ENCODE measurements around the gene SMARCA2.

Gene SMARCA2

GRCh38 chr9:1996156-1996555, 19.0 kb upstream of the SMARCA2 start:
- DNase-seq (ENCODE audit: insufficient read length, low spot score) (no peak), FAIRE-seq (no peak)
- no peak for TF ChIP-seq POLR2A (IDR thresholded peaks at IDR 0.05; ENCODE audit: low read depth, low read length)

GRCh38 chr9:1997646-1998045, 17.5 kb upstream of the SMARCA2 start:
- DNase-seq (ENCODE audit: insufficient read length, low spot score) (no peak), FAIRE-seq (no peak)
- no peak for TF ChIP-seq POLR2A (IDR thresholded peaks at IDR 0.05; ENCODE audit: low read depth, low read length)

GRCh38 chr9:1998111-1998510, 17.0 kb upstream of the SMARCA2 start:
- DNase-seq (ENCODE audit: insufficient read length, low spot score) (no peak), FAIRE-seq (no peak)
- TF ChIP-seq POLR2A (IDR thresholded peaks at IDR 0.05; ENCODE audit: low read depth, low read length): no peak

- TF ChIP-seq POLR2A (IDR thresholded peaks at IDR 0.05; ENCODE audit: low read depth, low read length): no peak
- FAIRE-seq (no peak), DNase-seq (ENCODE audit: insufficient read length, low spot score) (no peak)
Measured at GRCh38 chr9:2000314-2000713, 14.8 kb upstream of the SMARCA2 start.

GRCh38 chr9:2008372-2008771, 6.8 kb upstream of the SMARCA2 start:
- FAIRE-seq: no peak
- no peak for TF ChIP-seq POLR2A (IDR thresholded peaks at IDR 0.05; ENCODE audit: low read depth, low read length)
- DNase-seq (ENCODE audit: insufficient read length, low spot score): no peak

GRCh38 chr9:2012347-2012746, 2.8 kb upstream of the SMARCA2 start:
- FAIRE-seq: no peak
- no peak for TF ChIP-seq POLR2A (IDR thresholded peaks at IDR 0.05; ENCODE audit: low read depth, low read length)

GRCh38 chr9:2013743-2014475, 1.2 kb upstream of the SMARCA2 start:
- FAIRE-seq (no peak), DNase-seq (ENCODE audit: insufficient read length, low spot score) (no peak)
- no peak for TF ChIP-seq POLR2A (IDR thresholded peaks at IDR 0.05; ENCODE audit: low read depth, low read length)

More at GRCh38 chr9:2012347-2012746, 2.8 kb upstream of the SMARCA2 start:
- DNase-seq (ENCODE audit: insufficient read length, low spot score): no peak

- FAIRE-seq: no peak
Measured at GRCh38 chr9:2015581-2016407, 647 bp downstream of the SMARCA2 start.

GRCh38 chr9:2016408-2017330, 1.5 kb downstream of the SMARCA2 start:
- FAIRE-seq (peak; percentile 90), DNase-seq (ENCODE audit: insufficient read length, low spot score) (peak; percentile 77)
- peak; percentile 46; the same call in 1 of the 2 replicates for TF ChIP-seq POLR2A (IDR thresholded peaks at IDR 0.05; ENCODE audit: low read depth, low read length)

More at GRCh38 chr9:2015581-2016407, 647 bp downstream of the SMARCA2 start:
- no peak for TF ChIP-seq POLR2A (IDR thresholded peaks at IDR 0.05; ENCODE audit: low read depth, low read length)
- DNase-seq (ENCODE audit: insufficient read length, low spot score): peak; percentile 20

GRCh38 chr9:2017331-2018161, 2.4 kb downstream of the SMARCA2 start:
- peak; percentile 46 for TF ChIP-seq POLR2A (IDR thresholded peaks at IDR 0.05; ENCODE audit: low read depth, low read length)
- DNase-seq (ENCODE audit: insufficient read length, low spot score) (peak; percentile 54), FAIRE-seq (no peak)

- TF ChIP-seq POLR2A (IDR thresholded peaks at IDR 0.05; ENCODE audit: low read depth, low read length): no peak
- DNase-seq (ENCODE audit: insufficient read length, low spot score): no peak
- peak; percentile 50 for FAIRE-seq
Measured at GRCh38 chr9:2018162-2018643, 3.1 kb downstream of the SMARCA2 start.

GRCh38 chr9:2018764-2019558, 3.8 kb downstream of the SMARCA2 start:
- no peak for FAIRE-seq
- no peak for DNase-seq (ENCODE audit: insufficient read length, low spot score)
- no peak for TF ChIP-seq POLR2A (IDR thresholded peaks at IDR 0.05; ENCODE audit: low read depth, low read length)
